Activated CD4-positive, alpha-beta memory T cell treated with anti-CD3 and anti-CD28 coated beads, Interleukin-2, amount 10 ng/mL, durations not matched to agents 7 days and 5 days (primary cell): ENCODE results near the gene CHCHD1. TPM values are rescaled to one million over a fixed set of nuclear protein-coding genes. Genes with fewer than 3 reads are reported as not detected.

Source experiments
- CTCF ChIA-PET: fragments of 350-600 bp; sonication (Branson Sonifier 250); formaldehyde crosslinking; loops from one replicate; lab custom pipeline; 2021; ENCODE audit warnings: antibody characterized with exemption, inconsistent platforms; lab: Charles Lee
- POLR2A ChIA-PET: fragments of 350-600 bp; sonication (Branson Sonifier 250); formaldehyde crosslinking; loops from one replicate; lab custom pipeline; 2021; ENCODE audit warnings: antibody characterized with exemption; lab: Charles Lee
- DNase-seq: peaks from one replicate; pipeline ENCODE4 v3.0.0-alpha.2; 2020
- H3K27ac Mint-ChIP-seq: one replicate; pipeline ENCODE4 v1.8.0; 2021; ENCODE audit warnings: mild to moderate bottlenecking, mixed read lengths
- H3K27me3 Mint-ChIP-seq: one replicate; pipeline ENCODE4 v1.8.0; 2021; ENCODE audit warnings: mixed read lengths
- H3K36me3 Mint-ChIP-seq: one replicate; pipeline ENCODE4 v1.8.0; 2021; ENCODE audit warnings: low read depth, mixed read lengths
- H3K4me1 Mint-ChIP-seq: one replicate; pipeline ENCODE4 v1.8.0; 2021; ENCODE audit warnings: mixed read lengths
- H3K4me3 Mint-ChIP-seq: one replicate; pipeline ENCODE4 v1.8.0; 2021; ENCODE audit warnings: mild to moderate bottlenecking, mixed read lengths
- H3K9me3 Mint-ChIP-seq: one replicate; pipeline ENCODE4 v1.8.0; 2021; ENCODE audit warnings: mixed read lengths
- total RNA-seq, 2 experiments: library from RNA; stranded (reverse); gene quantifications; one replicate each; pipeline ENCODE4 v1.2.3, GENCODE V29; 2021

The CHCHD1 gene
- total RNA-seq, 2 experiments from 2014 or later, result 31.4 to 34.6 TPM

DNA sequence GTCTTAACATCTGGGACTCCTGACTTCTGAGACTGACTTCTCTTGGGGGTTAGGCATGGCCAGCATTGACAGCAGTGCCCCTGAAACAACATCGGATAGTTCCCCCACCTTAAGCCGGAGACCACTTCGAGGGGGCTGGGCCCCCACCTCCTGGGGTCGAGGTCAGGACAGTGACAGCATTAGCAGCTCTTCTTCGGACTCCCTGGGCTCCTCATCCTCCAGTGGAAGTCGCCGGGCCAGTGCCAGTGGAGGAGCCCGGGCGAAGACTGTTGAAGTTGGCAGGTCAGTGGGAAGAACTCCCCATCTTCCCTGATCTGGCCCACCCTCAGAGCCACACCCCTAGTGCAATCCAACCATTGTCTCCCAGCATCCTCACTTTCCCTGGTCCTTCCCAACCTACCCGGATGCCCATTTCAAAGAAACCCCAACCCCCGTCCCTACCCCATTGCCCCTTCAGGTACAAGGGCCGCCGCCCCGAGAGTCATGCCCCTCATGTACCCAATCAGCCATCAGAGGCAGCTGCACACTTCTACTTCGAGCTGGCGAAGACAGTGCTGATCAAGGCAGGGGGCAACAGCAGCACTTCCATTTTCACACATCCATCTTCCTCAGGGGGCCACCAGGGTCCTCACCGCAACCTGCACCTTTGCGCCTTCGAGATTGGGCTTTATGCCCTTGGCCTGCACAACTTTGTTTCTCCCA, 15.6 kb downstream of the CHCHD1 start:
- no peaks in the 10 kb centered on the region for H3K27me3 Mint-ChIP-seq
- H3K9me3 Mint-ChIP-seq, result no peaks in the 10 kb centered on the region
- no peak overlapping the region for H3K4me3 Mint-ChIP-seq
- ChIA-PET CTCF (no interaction called here), POLR2A (interaction anchor here (0.7 to 6.4 kb wide), 5 partner anchors 9 to 34 kb away, joined by 3 to 35 read pairs (median 7); partner anchors contain the start of genes CHCHD1 and ZSWIM8)
- no peaks in the 10 kb centered on the region for H3K4me1 Mint-ChIP-seq
- DNase-seq, result no peak
- peaks cover 77% of the 10 kb centered on the region for H3K36me3 Mint-ChIP-seq
- no peak overlapping the region for H3K27ac Mint-ChIP-seq

DNA sequence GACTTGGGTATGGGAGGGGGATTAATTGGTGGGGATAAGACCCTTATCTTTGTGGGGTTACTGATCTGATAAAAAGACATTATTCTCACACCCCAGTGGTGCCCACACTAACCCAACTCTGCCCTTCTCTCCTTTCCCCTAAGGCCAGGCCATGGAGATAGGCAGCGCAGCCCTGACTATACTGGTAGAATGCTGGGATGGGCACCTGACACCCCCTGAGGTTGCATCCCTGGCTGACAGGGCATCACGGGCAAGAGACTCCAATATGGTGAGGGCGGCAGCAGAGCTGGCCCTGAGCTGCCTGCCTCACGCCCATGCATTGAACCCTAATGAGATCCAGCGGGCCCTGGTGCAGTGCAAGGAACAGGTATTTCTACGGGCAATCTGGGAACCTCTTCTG, 16.2 kb downstream of the CHCHD1 start:
- Mint-ChIP-seq H3K9me3 (no peaks in the 10 kb centered on the region), H3K4me1 (peaks cover 4% of the 10 kb centered on the region), H3K27ac (no peak overlapping the region), H3K27me3 (no peaks in the 10 kb centered on the region), H3K4me3 (no peak overlapping the region), H3K36me3 (peaks cover 77% of the 10 kb centered on the region)
- DNase-seq, result no peak
- ChIA-PET POLR2A (interaction anchor here (0.7 to 6.4 kb wide), 7 partner anchors 10 to 35 kb away, joined by 3 to 35 read pairs (median 7); partner anchors contain the start of genes CHCHD1 and ZSWIM8), CTCF (no interaction called here)

DNA sequence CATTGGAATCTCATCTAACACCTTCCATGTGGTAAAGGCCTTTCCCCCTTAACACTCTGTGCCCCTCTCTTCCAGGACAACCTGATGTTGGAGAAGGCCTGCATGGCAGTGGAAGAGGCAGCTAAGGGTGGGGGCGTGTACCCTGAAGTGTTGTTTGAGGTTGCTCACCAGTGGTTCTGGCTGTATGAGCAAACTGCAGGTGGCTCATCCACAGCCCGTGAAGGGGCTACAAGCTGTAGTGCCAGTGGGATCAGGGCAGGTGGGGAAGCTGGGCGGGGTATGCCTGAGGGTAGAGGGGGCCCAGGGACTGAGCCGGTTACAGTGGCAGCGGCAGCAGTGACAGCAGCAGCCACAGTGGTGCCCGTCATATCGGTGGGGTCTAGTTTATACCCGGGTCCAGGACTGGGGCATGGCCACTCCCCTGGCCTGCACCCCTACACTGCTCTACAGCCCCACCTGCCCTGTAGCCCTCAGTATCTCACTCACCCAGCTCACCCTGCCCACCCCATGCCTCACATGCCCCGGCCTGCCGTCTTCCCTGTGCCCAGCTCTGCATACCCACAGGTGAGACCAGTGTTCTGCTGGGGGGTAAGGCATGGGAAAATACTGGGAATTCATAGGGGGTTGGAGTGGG, 17.2 kb downstream of the CHCHD1 start:
- Mint-ChIP-seq H3K4me1 (peaks cover 10% of the 10 kb centered on the region), H3K27me3 (no peaks in the 10 kb centered on the region), H3K4me3 (no peak overlapping the region), H3K9me3 (no peaks in the 10 kb centered on the region), H3K36me3 (peaks cover 78% of the 10 kb centered on the region), H3K27ac (no peak overlapping the region)
- no peak for DNase-seq
- ChIA-PET CTCF (no interaction called here), POLR2A (interaction anchor here (0.9 to 6.4 kb wide), 6 partner anchors 10 to 20 kb away, joined by 3 to 35 read pairs (median 7); partner anchors contain the start of genes CHCHD1 and ZSWIM8)

DNA sequence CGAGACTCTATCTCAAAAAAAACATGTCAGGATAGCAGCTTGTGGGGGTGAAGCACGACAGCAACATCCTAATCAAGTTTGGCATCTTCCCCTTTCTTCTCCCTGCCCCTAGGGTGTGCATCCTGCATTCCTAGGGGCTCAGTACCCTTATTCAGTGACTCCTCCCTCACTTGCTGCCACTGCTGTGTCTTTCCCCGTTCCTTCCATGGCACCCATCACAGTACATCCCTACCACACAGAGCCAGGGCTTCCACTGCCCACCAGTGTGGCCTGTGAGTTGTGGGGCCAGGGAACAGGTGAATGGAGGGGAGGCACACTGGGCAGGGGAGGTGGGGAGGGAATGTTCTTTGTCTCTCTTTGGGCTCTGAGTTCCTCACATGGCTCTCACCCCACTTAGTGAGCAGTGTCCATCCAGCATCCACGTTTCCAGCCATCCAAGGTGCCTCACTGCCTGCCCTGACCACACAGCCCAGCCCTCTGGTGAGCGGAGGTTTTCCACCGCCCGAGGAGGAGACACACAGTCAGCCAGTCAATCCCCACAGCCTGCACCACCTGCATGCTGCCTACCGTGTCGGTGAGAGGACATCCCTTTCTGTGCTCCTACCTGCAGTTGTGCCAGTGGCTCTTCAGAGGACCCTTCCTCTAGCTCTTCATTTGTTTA, 18.2 kb downstream of the CHCHD1 start:
- H3K36me3 Mint-ChIP-seq, result peaks cover 73% of the 10 kb centered on the region
- H3K9me3 Mint-ChIP-seq, result no peaks in the 10 kb centered on the region
- no peak overlapping the region for H3K4me3 Mint-ChIP-seq
- no peak for DNase-seq
- ChIA-PET CTCF (no interaction called here), POLR2A (interaction anchor here (0.8 to 6.4 kb wide), 5 partner anchors 9 to 41 kb away, joined by 3 to 35 read pairs (median 7); partner anchors contain the start of gene CHCHD1)
- H3K27ac Mint-ChIP-seq, result no peak overlapping the region
- H3K4me1 Mint-ChIP-seq, result peaks cover 12% of the 10 kb centered on the region
- H3K27me3 Mint-ChIP-seq, result no peaks in the 10 kb centered on the region

DNA sequence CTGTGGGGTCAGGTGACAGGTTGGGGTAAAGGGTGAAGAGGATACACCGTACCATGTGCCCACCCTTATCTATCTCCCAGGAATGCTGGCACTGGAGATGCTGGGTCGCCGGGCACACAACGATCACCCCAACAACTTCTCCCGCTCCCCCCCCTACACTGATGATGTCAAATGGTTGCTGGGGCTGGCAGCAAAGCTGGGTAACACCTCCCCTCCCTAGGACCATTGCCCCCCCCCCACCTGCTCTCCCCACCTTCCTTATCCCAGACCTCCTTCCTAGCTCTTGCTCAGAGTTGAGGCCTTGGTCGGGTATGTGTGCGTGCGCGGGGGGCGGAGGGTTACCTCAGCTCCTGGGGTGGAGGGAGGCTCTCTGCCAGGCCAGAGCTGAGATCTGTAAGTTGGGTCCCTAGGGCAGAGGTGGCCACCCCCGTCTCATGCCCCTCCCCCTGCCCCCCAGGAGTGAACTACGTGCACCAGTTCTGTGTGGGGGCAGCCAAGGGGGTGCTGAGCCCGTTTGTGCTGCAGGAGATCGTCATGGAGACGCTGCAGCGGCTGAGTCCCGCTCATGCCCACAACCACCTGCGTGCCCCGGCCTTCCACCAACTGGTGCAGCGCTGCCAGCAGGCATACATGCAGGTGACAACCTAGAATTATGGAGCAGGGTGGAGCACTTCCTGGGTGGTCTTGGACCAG, 18.9 kb downstream of the CHCHD1 start:
- ChIA-PET CTCF (no interaction called here), POLR2A (interaction anchor here (0.8 to 6.4 kb wide), 3 partner anchors 9 to 41 kb away, joined by 3 to 35 read pairs (median 7); no protein-coding TSS in a partner anchor)
- H3K36me3 Mint-ChIP-seq, result peaks cover 73% of the 10 kb centered on the region

DNA sequence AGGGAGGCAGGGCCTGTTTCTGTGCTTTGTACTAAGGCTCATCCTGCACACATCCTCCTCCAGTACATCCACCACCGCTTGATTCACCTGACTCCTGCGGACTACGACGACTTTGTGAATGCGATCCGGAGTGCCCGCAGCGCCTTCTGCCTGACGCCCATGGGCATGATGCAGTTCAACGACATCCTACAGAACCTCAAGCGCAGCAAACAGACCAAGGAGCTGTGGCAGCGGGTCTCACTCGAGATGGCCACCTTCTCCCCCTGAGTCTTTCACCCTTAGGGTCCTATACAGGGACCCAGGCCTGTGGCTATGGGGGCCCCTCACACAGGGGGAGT, 19.4 kb downstream of the CHCHD1 start:
- Mint-ChIP-seq H3K27ac (no peak overlapping the region), H3K27me3 (no peaks in the 10 kb centered on the region), H3K4me1 (peaks cover 21% of the 10 kb centered on the region), H3K4me3 (no peak overlapping the region), H3K9me3 (no peaks in the 10 kb centered on the region), H3K36me3 (peaks cover 78% of the 10 kb centered on the region)
- ChIA-PET POLR2A (interaction anchor here (1.7 to 6.4 kb wide), 2 partner anchors 8 to 15 kb away, joined by 7 to 35 read pairs; no protein-coding TSS in a partner anchor), CTCF (interaction anchor here (0.7 kb wide), 1 partner anchor 78 kb away, joined by 3 read pairs; no protein-coding TSS in a partner anchor)
- DNase-seq, result no peak

More for the DNA sequence above, 18.9 kb downstream of the CHCHD1 start:
- peaks cover 16% of the 10 kb centered on the region for H3K4me1 Mint-ChIP-seq
- no peak for DNase-seq
- H3K27ac Mint-ChIP-seq, result no peak overlapping the region
- no peak overlapping the region for H3K4me3 Mint-ChIP-seq
- H3K9me3 Mint-ChIP-seq, result no peaks in the 10 kb centered on the region
- no peaks in the 10 kb centered on the region for H3K27me3 Mint-ChIP-seq

DNA sequence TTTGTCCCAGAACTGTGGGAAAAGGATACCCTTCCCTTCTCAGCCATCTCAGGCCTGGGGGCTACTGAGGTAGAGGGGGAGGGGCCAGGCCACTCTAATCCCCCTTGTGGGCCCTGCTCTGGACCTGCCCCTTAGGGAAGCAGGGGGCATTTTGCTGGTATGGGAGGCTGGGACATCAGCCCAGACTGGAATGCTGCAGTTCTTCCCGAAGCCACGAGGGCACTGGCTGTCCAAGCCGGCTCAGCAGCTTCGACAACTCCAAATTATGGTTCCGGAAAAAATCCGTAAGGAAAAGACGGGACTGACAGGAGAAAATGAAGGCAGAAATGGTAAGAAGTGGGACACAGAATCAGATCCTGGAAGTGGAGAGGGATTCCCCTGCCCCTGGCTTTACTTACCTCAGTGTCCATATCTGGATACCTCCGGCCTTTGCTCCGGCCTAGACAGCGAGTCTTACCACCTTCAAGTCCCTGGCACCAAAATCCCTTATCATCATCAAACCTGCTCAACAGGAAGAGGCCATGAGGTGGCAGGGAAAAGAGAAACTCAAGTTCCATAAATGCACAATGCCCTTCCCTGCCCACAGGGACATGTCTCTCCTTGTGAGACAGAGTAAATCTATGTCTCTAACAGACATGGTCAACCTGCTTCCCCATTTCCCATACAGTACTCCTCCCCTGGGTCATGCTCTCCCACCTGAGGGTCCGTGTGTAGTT, 20.6 kb downstream of the CHCHD1 start:
- DNase-seq, result no peak
- Mint-ChIP-seq H3K27ac (peak overlapping the region; percentile 31), H3K9me3 (no peaks in the 10 kb centered on the region), H3K36me3 (peaks cover 80% of the 10 kb centered on the region), H3K27me3 (no peaks in the 10 kb centered on the region), H3K4me1 (peaks cover 33% of the 10 kb centered on the region), H3K4me3 (no peak overlapping the region)
- ChIA-PET POLR2A (no interaction called here), CTCF (no interaction called here)

DNA sequence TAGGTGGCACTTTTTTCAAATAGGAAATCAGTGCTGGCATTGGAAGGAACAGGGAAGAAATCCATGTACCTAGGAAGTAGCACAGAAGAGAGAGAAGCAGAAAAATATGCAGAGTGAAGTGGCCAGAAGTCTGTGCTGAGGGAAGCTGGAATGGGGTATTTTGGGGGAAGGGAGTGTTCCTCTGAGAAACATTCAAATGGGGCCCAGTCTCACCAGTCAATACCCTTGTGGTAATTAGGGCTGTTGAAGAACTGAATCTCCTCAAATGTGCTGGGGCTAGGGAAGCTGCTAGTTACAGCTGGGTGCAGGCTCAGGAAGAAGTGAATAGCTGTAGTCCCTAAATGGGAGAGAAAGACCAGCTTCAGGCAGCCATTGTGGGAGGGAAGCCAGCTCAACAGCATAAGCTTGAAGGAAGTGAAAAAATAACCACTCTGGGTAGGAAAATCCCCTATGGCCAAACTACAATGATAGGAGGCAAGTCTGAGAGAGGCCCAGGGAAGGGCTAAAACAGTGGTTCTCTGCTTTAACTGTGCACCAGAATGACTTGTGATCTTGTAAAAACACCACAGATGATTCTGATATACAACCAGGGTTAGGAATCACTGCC, 21.9 kb downstream of the CHCHD1 start:
- H3K36me3 Mint-ChIP-seq, result peaks cover 81% of the 10 kb centered on the region
- no peak for DNase-seq
- no peaks in the 10 kb centered on the region for H3K27me3 Mint-ChIP-seq
- no peaks in the 10 kb centered on the region for H3K9me3 Mint-ChIP-seq
- no peak overlapping the region for H3K4me3 Mint-ChIP-seq
- ChIA-PET POLR2A (interaction anchor here (1.3 to 3.6 kb wide), 2 partner anchors 22 to 32 kb away, joined by 3 to 15 read pairs; partner anchors contain the start of gene CHCHD1), CTCF (no interaction called here)
- H3K4me1 Mint-ChIP-seq, result peaks cover 45% of the 10 kb centered on the region
- H3K27ac Mint-ChIP-seq, result peak overlapping the region; percentile 68

DNA sequence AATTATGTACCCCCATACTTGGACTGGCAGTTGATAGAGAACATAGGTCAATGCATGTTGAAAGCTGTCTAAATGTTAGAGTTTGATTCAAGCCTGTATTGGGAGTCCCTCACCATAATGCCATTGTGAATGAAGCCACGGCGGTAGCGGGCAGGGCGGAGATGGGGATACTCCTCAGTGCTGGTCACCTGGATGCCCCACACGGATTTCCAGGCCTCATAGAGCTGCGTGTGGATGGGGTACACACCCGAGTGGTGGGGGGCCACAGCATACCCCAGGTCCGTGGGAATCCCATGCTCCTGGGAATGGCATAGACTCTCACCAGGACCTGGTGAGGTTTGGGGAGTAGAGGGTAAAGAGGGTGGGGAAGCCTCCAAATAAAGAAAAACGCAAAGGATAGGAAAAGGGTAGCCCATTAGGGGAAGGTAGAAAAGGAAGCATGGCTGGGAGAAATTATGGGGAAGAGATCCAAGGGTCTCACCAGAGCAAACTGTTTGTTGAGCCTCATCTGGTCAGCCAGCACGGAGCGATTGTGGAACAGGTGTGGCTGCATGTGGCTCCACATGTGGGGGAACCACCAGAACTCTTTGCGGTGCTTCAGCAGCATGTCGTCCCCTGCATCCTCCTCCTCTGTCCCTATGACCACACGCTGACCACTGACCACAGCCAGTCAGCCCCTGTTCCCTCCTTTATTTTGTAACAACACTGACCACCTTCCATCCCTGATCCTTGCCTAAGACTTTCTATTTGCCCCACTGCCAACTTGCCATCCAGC, 24.5 kb downstream of the CHCHD1 start:
- H3K4me1 Mint-ChIP-seq, result peaks cover 62% of the 10 kb centered on the region
- no peak overlapping the region for H3K27ac Mint-ChIP-seq
- H3K4me3 Mint-ChIP-seq, result no peak overlapping the region
- no peaks in the 10 kb centered on the region for H3K9me3 Mint-ChIP-seq
- peaks cover 81% of the 10 kb centered on the region for H3K36me3 Mint-ChIP-seq
- no peak for DNase-seq
- POLR2A ChIA-PET, result interaction anchor here (1.5 to 6.9 kb wide), 4 partner anchors 14 to 34 kb away, joined by 7 to 73 read pairs (median 11); partner anchors contain the start of genes CHCHD1 and ZSWIM8
- CTCF ChIA-PET, result no interaction called here
- no peaks in the 10 kb centered on the region for H3K27me3 Mint-ChIP-seq

DNA sequence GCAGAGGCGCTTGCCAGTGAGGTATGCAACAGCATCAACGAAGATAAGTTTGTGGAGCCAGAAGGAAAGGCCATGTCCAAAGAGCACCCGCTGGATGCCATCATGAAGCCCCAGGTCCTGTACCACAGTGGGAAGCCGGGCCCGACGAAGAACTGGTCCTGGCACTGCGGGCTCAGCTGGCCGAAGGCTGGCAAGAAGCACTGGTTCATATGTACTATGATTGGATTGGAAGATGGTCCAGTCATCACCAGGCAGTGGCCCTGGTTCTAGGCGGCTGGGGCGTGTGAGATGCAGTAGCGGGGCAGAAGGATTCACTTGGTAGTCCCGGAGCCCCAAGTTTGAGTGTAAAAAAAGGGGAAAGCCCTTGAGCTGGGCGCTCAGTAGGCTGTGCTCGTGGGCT, 25.6 kb downstream of the CHCHD1 start:
- H3K4me1 Mint-ChIP-seq, result peaks cover 62% of the 10 kb centered on the region

More for the DNA sequence above, 25.6 kb downstream of the CHCHD1 start:
- ChIA-PET CTCF (no interaction called here), POLR2A (interaction anchor here (1.0 to 6.9 kb wide), 7 partner anchors 9 to 63 kb away, joined by 3 to 73 read pairs (median 15); partner anchors contain the start of genes CHCHD1, SEC24C and ZSWIM8)
- no peak overlapping the region for H3K27ac Mint-ChIP-seq
- H3K36me3 Mint-ChIP-seq, result peaks cover 71% of the 10 kb centered on the region
- no peak for DNase-seq
- no peaks in the 10 kb centered on the region for H3K27me3 Mint-ChIP-seq
- no peak overlapping the region for H3K4me3 Mint-ChIP-seq
- no peaks in the 10 kb centered on the region for H3K9me3 Mint-ChIP-seq
